GM04503 (cell line): ENCODE data around the gene CYP3A4.
A peak's percentile ranks its signal among the peaks of the same experiment; 100 is the strongest.
"Not testable (repeated sequence)": the region's sequence is repeated elsewhere in the genome, so short reads cannot be mapped to it uniquely, and the experiment has no call there.

Source experiments
- DNase-seq: peaks from one replicate; pipeline ENCODE4 v3.0.0-alpha.2; 2012; ENCODE audit warnings: low read depth

The CYP3A4 gene

GRCh38 chr7:99792967-99793366 lies 9.0 kb upstream of the CYP3A4 start:
- DNase-seq = no peak

GRCh38 chr7:99791667-99792369 lies 7.8 kb upstream of the CYP3A4 start:
- DNase-seq = no peak

DNA sequence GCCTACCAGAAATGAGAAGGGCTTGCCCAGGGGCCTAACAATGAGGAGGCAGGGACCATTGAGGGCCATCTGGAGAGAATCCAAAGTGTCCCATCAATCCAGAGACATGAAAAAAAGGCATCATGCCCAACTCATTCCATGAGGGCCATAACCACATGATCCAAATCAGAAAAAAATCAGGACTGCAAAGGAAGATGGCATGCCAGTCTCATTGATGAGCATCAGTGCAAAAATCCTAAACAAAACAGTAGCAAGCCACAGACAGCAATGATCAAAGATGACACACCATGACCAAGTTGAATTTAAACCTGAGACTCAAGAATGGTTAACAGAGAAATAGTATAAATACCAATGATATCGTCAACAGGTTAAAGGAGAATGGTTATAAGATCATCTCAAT lies 7.0 kb upstream of the CYP3A4 start:
- no peak for DNase-seq

DNA sequence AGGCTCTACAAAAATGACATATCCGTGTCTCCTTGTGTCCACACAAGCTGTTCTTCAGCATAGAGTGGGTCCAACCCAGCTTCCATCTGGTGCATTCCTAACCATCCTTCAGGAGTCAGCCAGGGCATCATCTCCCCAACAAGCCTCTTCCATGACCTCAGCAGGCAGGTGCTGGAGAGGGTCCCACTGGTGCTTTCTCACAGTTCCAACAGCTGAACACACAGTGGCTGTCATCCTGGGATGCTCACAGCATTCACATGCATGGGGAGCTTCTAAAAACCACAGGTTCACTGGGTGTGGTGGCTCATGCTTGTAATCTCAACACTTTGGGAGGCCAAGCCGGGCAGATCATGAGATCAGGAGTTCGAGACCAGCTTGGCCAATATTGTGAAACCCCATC lies 6.4 kb upstream of the CYP3A4 start:
- no peak for DNase-seq

- DNase-seq = peak; percentile 30
Observed at GRCh38 chr7:99789441-99790070, 5.6 kb upstream of the CYP3A4 start.

DNA sequence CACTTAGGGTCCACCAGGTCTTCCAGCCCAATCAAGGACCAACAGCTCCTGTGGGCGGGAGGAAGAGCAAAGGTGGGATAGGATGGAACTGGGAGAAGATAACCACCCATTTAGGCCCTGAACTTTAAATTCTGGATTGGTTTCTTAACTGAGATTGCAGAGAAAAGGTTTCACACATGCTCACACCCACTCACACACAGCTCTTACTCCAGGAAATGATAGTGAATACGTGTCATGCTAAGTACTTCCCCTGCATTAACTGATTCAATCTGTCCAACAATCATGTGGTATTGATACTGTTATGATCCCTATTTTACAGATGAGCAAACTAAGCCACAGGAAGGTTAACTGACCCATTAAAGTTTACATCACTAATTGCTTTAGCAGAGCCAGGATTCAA lies 4.6 kb upstream of the CYP3A4 start:
- no peak for DNase-seq

DNA sequence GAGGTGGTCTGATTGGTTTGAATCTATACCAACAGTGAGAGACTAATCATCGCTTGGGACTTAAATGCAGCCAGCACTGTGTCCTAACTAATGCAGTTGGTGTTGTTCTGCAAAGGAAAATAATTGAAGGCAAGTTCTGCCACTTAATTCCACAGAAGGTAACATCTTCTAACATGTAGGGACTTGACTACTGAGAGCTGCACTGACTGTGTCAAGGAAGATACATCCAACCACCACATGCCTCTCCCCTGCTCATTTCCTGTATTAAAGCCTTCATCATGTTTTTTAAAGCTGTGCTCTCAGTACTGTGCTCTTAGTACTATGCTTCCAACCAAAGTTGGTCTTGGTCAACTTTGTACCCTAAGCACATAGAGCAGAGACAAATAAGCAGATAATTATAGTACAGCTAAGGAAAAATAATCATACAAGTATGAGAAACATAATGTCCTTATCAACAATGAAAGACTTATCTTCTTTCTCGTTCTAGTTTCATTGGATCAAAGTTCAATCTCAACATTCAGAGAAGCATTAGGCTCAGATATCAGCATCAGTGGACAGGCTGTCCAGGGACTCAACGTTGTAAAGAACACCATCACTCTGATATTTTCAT lies 2.8 kb upstream of the CYP3A4 start:
- DNase-seq = no peak

GRCh38 chr7:99785654-99786053 lies 1.7 kb upstream of the CYP3A4 start:
- DNase-seq = not testable (repeated sequence)

- DNase-seq = no peak
Observed at GRCh38 chr7:99782012-99782953, 1.7 kb downstream of the CYP3A4 start.

GRCh38 chr7:99780588-99780987 lies 3.4 kb downstream of the CYP3A4 start:
- no peak for DNase-seq

- no peak for DNase-seq
Observed at GRCh38 chr7:99779949-99780348, 4.0 kb downstream of the CYP3A4 start.

GRCh38 chr7:99778880-99779279 lies 5.1 kb downstream of the CYP3A4 start:
- no peak for DNase-seq

GRCh38 chr7:99773395-99773794 lies 10.6 kb downstream of the CYP3A4 start:
- DNase-seq = not testable (repeated sequence)

GRCh38 chr7:99772565-99772964 lies 11.4 kb downstream of the CYP3A4 start:
- DNase-seq = no peak

DNA sequence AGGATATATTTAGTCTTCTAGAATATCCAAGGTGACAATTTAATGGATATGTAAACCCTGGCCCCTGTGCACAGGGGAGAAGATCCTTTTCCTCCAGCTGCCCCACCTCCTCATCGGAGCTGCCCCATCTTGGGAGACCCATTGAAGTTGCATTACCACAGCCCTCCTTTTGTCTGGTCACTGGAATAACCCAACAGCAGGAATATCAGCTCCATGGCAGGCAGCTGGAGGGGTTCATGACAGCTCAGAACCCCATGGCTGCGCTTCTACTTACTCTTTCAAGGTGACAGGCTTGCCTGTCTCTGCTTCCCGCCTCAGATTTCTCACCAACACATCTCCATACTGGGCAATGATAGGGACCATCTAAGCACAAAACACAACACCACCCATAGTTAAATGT lies 14.5 kb downstream of the CYP3A4 start:
- not testable (repeated sequence) for DNase-seq

GRCh38 chr7:99768471-99768870 lies 15.5 kb downstream of the CYP3A4 start:
- DNase-seq = no peak

DNA sequence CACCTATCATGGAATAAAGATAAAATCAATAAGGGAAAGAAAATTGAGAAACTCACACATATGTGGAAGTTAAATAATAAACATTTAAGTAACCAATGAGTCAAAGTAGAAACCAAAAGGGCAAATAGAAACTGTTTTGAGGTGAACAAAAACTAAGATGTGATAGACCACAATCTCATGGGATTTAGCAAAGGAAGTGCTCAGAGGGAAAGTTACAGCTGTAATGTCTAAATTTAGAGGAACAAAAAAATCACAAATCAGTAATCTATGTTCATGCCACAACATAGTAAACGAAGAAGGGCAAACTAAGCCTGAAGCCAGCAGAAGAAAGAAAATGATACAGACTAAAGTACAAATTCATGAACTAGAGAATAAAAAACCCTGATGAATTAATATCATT lies 16.3 kb downstream of the CYP3A4 start:
- DNase-seq = no peak

DNA sequence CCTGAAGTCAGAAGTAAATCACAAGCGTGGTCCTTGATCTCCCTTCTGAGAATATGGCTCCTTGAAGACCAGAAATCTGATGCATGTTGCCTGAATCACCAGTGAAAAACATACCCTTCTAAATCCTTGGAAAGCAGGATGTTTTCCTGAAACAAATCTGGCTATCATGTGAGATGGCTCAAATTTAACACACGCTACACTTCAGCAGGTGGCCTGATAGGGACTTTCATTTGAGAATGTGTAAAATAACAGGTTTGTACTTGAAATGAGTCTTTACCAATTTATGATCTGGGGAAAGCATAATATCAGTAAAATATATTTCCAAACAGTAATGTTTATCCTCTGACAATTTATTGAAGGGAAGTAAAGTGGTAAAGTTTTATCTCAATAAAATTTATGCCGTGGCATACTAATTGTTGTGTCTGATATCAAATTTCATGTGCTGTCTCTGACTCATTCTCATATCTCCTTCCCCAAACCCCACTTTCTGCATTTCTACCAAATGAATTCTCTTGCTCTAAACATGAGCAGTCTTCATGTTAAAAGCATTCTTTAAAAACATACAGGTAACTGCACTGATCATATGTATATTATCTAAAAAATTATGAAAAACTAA lies 17.4 kb downstream of the CYP3A4 start:
- no peak for DNase-seq

- no peak for DNase-seq
Observed at GRCh38 chr7:99764478-99764877, 19.5 kb downstream of the CYP3A4 start.

DNA sequence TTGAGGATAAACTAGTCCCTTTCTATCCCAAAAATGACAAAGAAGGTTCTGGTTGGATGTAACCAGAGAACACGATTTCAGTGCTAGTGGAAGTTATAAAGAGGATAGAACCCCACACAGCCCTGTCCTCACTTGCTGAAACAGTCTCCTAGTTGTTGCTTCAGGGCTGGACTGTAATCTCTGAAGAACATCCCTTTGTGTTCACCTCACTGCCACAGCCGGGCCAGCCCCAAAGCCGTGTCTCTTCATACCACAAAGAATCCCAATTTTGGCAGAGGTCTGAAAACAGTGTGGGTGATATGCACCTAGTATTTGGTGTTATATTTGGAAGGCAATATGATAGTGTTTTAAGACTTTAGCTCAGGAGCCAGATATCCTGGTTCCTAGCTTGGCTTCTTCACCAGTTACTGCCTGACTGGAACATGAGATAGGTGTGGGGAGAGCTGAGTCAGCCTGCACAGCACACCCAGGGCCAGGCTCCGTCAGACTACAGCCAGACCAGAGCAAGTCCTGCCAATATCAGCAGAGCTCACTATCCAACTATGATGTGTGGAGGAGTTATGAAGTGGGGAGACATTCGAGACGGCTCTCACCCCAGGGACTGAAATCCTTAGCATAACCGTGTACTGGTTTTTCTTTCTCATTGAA lies 21.2 kb downstream of the CYP3A4 start:
- DNase-seq = peak; percentile 11

DNA sequence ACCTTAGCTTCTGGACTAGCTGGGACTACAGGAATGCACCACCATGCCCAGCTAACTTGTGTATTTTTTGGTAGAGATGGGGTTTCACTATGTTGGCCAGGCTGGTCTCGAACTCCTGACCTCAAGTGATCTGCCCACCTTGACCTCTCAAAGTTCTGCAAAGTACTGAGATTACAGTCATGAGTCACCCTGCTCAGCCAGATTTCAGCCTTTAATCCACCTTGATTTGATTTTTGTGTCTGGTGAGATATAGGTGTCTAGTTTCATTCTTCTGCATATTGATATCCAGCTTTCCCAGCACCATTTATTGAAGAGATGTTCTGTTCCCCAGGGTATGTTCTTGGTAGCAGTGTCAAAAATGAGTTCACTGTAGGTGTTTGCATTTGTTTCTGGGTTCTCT lies 28.9 kb downstream of the CYP3A4 start:
- DNase-seq = no peak
